GM12878 (cell line): ENCODE data around the gene CRYGS. TPM values are rescaled to one million over a fixed set of nuclear protein-coding genes. Genes with fewer than 3 reads are reported as not detected.
A peak's percentile ranks its signal among the peaks of the same experiment; 100 is the strongest.

ENCODE experiments used
- ATAC-seq: fragments of 200-7000 bp; cut with Tn5 transposase; 3 replicates; pipeline ENCODE4 v1.9.1; 2020; ENCODE audit warnings: mild to moderate bottlenecking, moderate library complexity
- BruUV-seq: library from RNA; stranded (reverse); fragments of 400-500 nt; replicated peaks from 2 replicates; lab custom pipeline; 2021; lab: Mats Ljungman, UMichigan
- CTCF ChIA-PET: fragments of 300-600 bp; sonication (Branson Sonifier 250); formaldehyde crosslinking; extraction: SDS; loops from one replicate; lab custom pipeline; 2021; ENCODE audit warnings: inconsistent platforms; lab: Yijun Ruan, JAX
- POLR2A ChIA-PET: fragments of 350-600 bp; formaldehyde crosslinking; extraction: SDS; loops from one replicate; lab custom pipeline; 2021; ENCODE audit warnings: inconsistent platforms; lab: Charles Lee
- RAD21 ChIA-PET: fragments of 300-600 bp; sonication (Branson Sonifier 250); formaldehyde crosslinking; loops from one replicate; lab custom pipeline; 2023; ENCODE audit warnings: antibody characterized with exemption; ENCODE audit not compliant: unreplicated experiment; lab: Charles Lee
- SMC1A ChIA-PET: fragments of 300-600 bp; sonication (Branson Sonifier 250); formaldehyde crosslinking; loops from one replicate; lab custom pipeline; 2023; ENCODE audit not compliant: unreplicated experiment, uncharacterized antibody; lab: Charles Lee
- DNase-seq: peaks from one replicate; pipeline ENCODE4 v3.0.0-alpha.2; 2011; ENCODE audit warnings: low read depth, low spot score
- FAIRE-seq: peaks from 3 replicates; lab custom pipeline; 2011; peaks lifted over from hg19 to GRCh38; lab: Jason Lieb, UNC
- H2AFZ ChIP-seq: 2 replicates; pipeline ENCODE4 v1.6.0; 2011; ENCODE audit warnings: low read depth, low read length, control low read depth; ENCODE audit not compliant: control insufficient read depth
- H3K27ac ChIP-seq: 2 replicates; pipeline ENCODE4 v1.5.1; 2011; ENCODE audit warnings: control low read depth; ENCODE audit not compliant: control insufficient read depth, insufficient read depth
- H3K27me3 ChIP-seq, 2 experiments: replicated peaks in 1 of 2; 2 replicates each; pipeline versions ENCODE4 v1.6.0 to v1.6.1; 2011; ENCODE audit warnings: low read length in 1 of 2; ENCODE audit not compliant: control insufficient read depth in 2 of 2, insufficient read depth in 2 of 2
- H3K36me3 ChIP-seq, 2 experiments: 2 replicates each; pipeline ENCODE4 v1.5.1; 2011; ENCODE audit warnings: low read length in 1 of 2; ENCODE audit not compliant: control insufficient read depth in 2 of 2, insufficient read depth in 2 of 2
- H3K4me1 ChIP-seq: 2 replicates; pipeline ENCODE4 v1.6.1; 2011; ENCODE audit warnings: mild to moderate bottlenecking, low read length, moderate library complexity, mixed read lengths; ENCODE audit not compliant: control insufficient read depth, insufficient read depth
- H3K4me2 ChIP-seq: 2 replicates; pipeline ENCODE4 v1.6.0; 2011; ENCODE audit warnings: control low read depth; ENCODE audit not compliant: control insufficient read depth, insufficient read depth
- H3K4me3 ChIP-seq: fragments of 200-600 bp; sonication (generic); 2 replicates; pipeline ENCODE4 v1.5.1; 2016
- H3K79me2 ChIP-seq: 2 replicates; pipeline ENCODE4 v1.6.0; 2011; ENCODE audit warnings: low read length; ENCODE audit not compliant: control insufficient read depth, insufficient read depth
- H3K9ac ChIP-seq: 2 replicates; pipeline ENCODE4 v1.8.0; 2011; ENCODE audit warnings: low read length, control low read depth, mixed read lengths; ENCODE audit not compliant: control insufficient read depth, insufficient read depth
- H3K9me3 ChIP-seq: replicated peaks from 3 replicates; pipeline ENCODE4 v1.5.1; 2011; ENCODE audit warnings: mild to moderate bottlenecking, low read length; ENCODE audit not compliant: control insufficient read depth, insufficient read depth
- H4K20me1 ChIP-seq: 2 replicates; pipeline ENCODE4 v1.6.0; 2011; ENCODE audit not compliant: control insufficient read depth, insufficient read depth
- BHLHE40 ChIP-seq, 2 experiments: fragments of 450-650 bp in 1 of 2; IDR thresholded peaks; 2 replicates each; pipeline ENCODE4 v1.6.1; 2011 to 2017; ENCODE audit warnings: low read depth in 2 of 2, borderline replicate concordance in 1 of 2, improper control_type of control experiment in 1 of 2, low read length in 1 of 2, mild to moderate bottlenecking in 1 of 2
- DPF2 ChIP-seq: fragments of 450-650 bp; IDR thresholded peaks from 2 replicates; pipeline ENCODE4 v1.6.1; 2017; ENCODE audit warnings: mild to moderate bottlenecking
- E4F1 ChIP-seq: fragments of 450-650 bp; IDR thresholded peaks from 2 replicates; pipeline ENCODE4 v1.6.1; 2018; ENCODE audit warnings: borderline replicate concordance, mild to moderate bottlenecking; ENCODE audit not compliant: partially characterized antibody
- EED ChIP-seq: sonication (generic); IDR thresholded peaks from 2 replicates; pipeline ENCODE4 v1.6.1; 2016; ENCODE audit warnings: antibody characterized with exemption, low read depth
- NKRF ChIP-seq: fragments of 450-650 bp; conservative IDR thresholded peaks from 2 replicates; pipeline ENCODE4 v1.6.1; 2017; ENCODE audit warnings: mild to moderate bottlenecking, moderate library complexity
- POLR2AphosphoS5 ChIP-seq: IDR thresholded peaks from 2 replicates; pipeline ENCODE4 v1.6.1; 2011; ENCODE audit warnings: mild to moderate bottlenecking, low read length, inconsistent platforms
- POU2F2 ChIP-seq: IDR thresholded peaks from 3 replicates; pipeline ENCODE4 v1.6.1; 2011; ENCODE audit warnings: low read depth, mild to moderate bottlenecking, low read length, borderline replicate concordance
- RBBP5 ChIP-seq: fragments of 200-600 bp; sonication (generic); conservative IDR thresholded peaks from 2 replicates; pipeline ENCODE4 v1.6.1; 2016
- SKIL ChIP-seq: fragments of 450-650 bp; IDR thresholded peaks from 2 replicates; pipeline ENCODE4 v1.6.1; 2017; ENCODE audit warnings: mild to moderate bottlenecking, low read depth, inconsistent platforms; ENCODE audit not compliant: poor library complexity, severe bottlenecking
- SMARCA5 ChIP-seq: fragments of 450-650 bp; IDR thresholded peaks from 2 replicates; pipeline ENCODE4 v1.6.1; 2017; ENCODE audit warnings: mild to moderate bottlenecking
- TCF3 ChIP-seq: IDR thresholded peaks from 2 replicates; pipeline ENCODE4 v1.6.1; 2012; ENCODE audit warnings: low read depth, mild to moderate bottlenecking, low read length, borderline replicate concordance; ENCODE audit not compliant: insufficient read depth
- WGBS: methylation state at CpG from one replicate; pipeline ENCODE4 v1.1.6; 2016; ENCODE audit warnings: low lambda C conversion rate; ENCODE audit not compliant: insufficient replicate concordance, insufficient coverage; ENCODE audit errors: missing lambda C conversion rate; 5-methylcytosine and 5-hydroxymethylcytosine counted together
- in situ Hi-C: fragments of 300-500 bp; cut with MboI; formaldehyde crosslinking; loops from 9 replicates; pipeline ENCODE4 v1.14.3; 2018; ENCODE audit warnings: mixed read lengths
- intact Hi-C: fragments of 100-400 bp; cut with micrococcal nuclease; formaldehyde crosslinking; loops from one replicate; pipeline ENCODE4 v1.14.2; 2022; ENCODE audit not compliant: unreplicated experiment
- polyA plus RNA-seq, 11 experiments: library from polyadenylated mRNA; depleted of rRNA in 4 of 11; unstranded in 6 of 11; stranded (reverse) in 5 of 11; fragments of >200 nt; fragmentation: Nextera tagmentation in 4 of 11; fragmentation: Illumina TruSeq in 1 of 11; extraction: Ambion mirVana in 4 of 11; extraction: Trizol in 1 of 11; gene quantifications; 1 replicate in 1 of 11; 2 replicates in 10 of 11; pipeline versions ENCODE4 v1.2.1 to v1.2.3, GENCODE V29; 2011 to 2016; ENCODE audit warnings: inconsistent platforms in 2 of 11, missing spikeins in 2 of 11, low read depth in 1 of 11
- total RNA-seq, 4 experiments: library from RNA; depleted of rRNA in 3 of 4; stranded (reverse); fragments of >200 nt in 3 of 4; fragmentation: Illumina TruSeq in 1 of 4; extraction: Trizol in 1 of 4; gene quantifications; 2 replicates each; pipeline versions ENCODE4 v1.2.1 to v1.2.3, GENCODE V29; 2013 to 2021

The CRYGS gene
- total and polyA plus RNA-seq, 10 of the 15 experiments (the other 5 are each of a cell fraction or from before 2014, with no cell fraction given), result 1.1 to 6.0 (median 2.5) TPM

GRCh38 chr3:186523022-186523421 lies 21.2 kb downstream of the CRYGS start (continued):
- no peak for TF ChIP-seq RBBP5
- TF ChIP-seq POLR2AphosphoS5, result no peak
- TF ChIP-seq, all 136 proteins: peak for 2

- Histone ChIP-seq H3K27me3 (no peaks in the 10 kb centered on the region), H3K4me1 (peaks cover 54% of the 10 kb centered on the region), H4K20me1 (no peaks in the 10 kb centered on the region), H3K27ac (peak overlapping the region; percentile 78), H3K4me2 (peak overlapping the region; percentile 71), H2AFZ (peak overlapping the region; percentile 56), H3K9ac (peak overlapping the region; percentile 35), H3K79me2 (no peaks in the 10 kb centered on the region), H3K4me3 (no peak overlapping the region), H3K9me3 (no peaks in the 10 kb centered on the region; the same call in 2 of the 3 replicates), H3K36me3 (no peaks in the 10 kb centered on the region)
- peak; percentile 80 for DNase-seq
- FAIRE-seq, result peak; percentile 65
- in situ Hi-C loops (no loop called here), intact Hi-C loops (loop anchor here (10.0 kb wide), 1 partner anchor 504 kb away; no protein-coding TSS in a partner anchor)
- RAD21 ChIA-PET, result interaction anchor here (1.0 to 9.3 kb wide), 3 partner anchors 10 to 279 kb away, joined by 4 to 224 read pairs (median 23); no protein-coding TSS in a partner anchor
- WGBS, result 30% methylated on average over 10 of the region's 10 CpGs
- ATAC-seq, result peak; percentile 71
- no TSS peak for BruUV-seq
- CTCF ChIA-PET, result interaction anchor here (0.6 to 14.1 kb wide), 5 partner anchors 10 to 545 kb away, joined by 3 to 282 read pairs (median 6); no protein-coding TSS in a partner anchor
- POLR2A ChIA-PET, result interaction anchor here (0.5 to 3.1 kb wide), 5 partner anchors 7 to 419 kb away, joined by 7 to 17 read pairs (median 11); no protein-coding TSS in a partner anchor
- SMC1A ChIA-PET, result interaction anchor here (3.4 to 15.9 kb wide), 3 partner anchors 8 to 16 kb away, joined by 26 to 429 read pairs (median 38); no protein-coding TSS in a partner anchor
- TF ChIP-seq E4F1, result no peak
- peak; percentile 33; the same call in 1 of the 3 replicates for TF ChIP-seq POU2F2
- 0 out of 2 replicates have a peak, but pooled peaks have one; percentile 40 for TF ChIP-seq SMARCA5
- peak in 1 of 2 experiments; percentile 43; a peak in 1 of 4 replicates for TF ChIP-seq BHLHE40 (IDR thresholded peaks at IDR 0.05; ENCODE audit: borderline replicate concordance in 1 of 2, low read depth in 2 of 2, low read length in 1 of 2)
- TF ChIP-seq EED, result peak; percentile 96
- no peak for TF ChIP-seq NKRF
- peak; percentile 52; the same call in 1 of the 2 replicates for TF ChIP-seq DPF2
- TF ChIP-seq TCF3, result 0 out of 2 replicates have a peak, but pooled peaks have one; percentile 62
- TF ChIP-seq SKIL, result peak; percentile 34
Observed at GRCh38 chr3:186520957-186521842, 23.0 kb downstream of the CRYGS start.
